OCI-LY7 (cell line): ENCODE results near the gene FRRS1.

Source experiments
- EZH2phosphoT487 ChIP-seq: fragments of 200-600 bp; sonication (generic); IDR thresholded peaks from 2 replicates; pipeline ENCODE4 v1.6.1; 2018; ENCODE audit warnings: low read depth, borderline replicate concordance, mild to moderate bottlenecking, mixed run types, antibody characterized with exemption, low read length, moderate library complexity, mixed read lengths
- TF ChIP-seq, protein P1 (sequence below): fragments of 200-600 bp; sonication (generic); conservative IDR thresholded peaks from 2 replicates; pipeline ENCODE4 v1.5.1; 2014; ENCODE audit warnings: mild to moderate bottlenecking, antibody characterized with exemption, low read length, moderate library complexity, mixed read lengths

DNA sequence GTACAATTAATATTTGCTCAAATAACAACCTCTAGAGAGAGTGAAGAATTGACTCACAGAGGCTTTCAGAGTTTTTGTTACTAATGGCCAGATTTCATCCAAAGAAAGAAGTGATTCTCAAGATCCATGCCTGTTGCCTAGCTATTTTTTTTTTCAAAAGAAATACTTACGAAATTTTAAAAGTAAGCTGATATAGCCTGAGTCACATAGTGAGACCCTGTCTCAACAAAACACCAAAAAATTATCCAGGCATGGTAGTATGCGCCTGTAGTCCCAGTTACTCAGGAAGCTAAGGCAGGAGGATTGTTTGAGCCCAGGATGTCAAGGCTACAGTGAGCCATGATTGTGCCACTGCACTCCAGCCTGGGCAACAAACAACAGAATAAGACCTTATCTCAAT is 105.9 kb downstream of the FRRS1 start:
- TF ChIP-seq, protein P1, sequence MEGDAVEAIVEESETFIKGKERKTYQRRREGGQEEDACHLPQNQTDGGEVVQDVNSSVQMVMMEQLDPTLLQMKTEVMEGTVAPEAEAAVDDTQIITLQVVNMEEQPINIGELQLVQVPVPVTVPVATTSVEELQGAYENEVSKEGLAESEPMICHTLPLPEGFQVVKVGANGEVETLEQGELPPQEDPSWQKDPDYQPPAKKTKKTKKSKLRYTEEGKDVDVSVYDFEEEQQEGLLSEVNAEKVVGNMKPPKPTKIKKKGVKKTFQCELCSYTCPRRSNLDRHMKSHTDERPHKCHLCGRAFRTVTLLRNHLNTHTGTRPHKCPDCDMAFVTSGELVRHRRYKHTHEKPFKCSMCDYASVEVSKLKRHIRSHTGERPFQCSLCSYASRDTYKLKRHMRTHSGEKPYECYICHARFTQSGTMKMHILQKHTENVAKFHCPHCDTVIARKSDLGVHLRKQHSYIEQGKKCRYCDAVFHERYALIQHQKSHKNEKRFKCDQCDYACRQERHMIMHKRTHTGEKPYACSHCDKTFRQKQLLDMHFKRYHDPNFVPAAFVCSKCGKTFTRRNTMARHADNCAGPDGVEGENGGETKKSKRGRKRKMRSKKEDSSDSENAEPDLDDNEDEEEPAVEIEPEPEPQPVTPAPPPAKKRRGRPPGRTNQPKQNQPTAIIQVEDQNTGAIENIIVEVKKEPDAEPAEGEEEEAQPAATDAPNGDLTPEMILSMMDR = no peak
- no peak for TF ChIP-seq EZH2phosphoT487
